AG10803 (cell line): Measurements from ENCODE around the gene CA10.

Source experiments
- DNase-seq: peaks from one replicate; pipeline ENCODE4 v3.0.0; 2010; ENCODE audit warnings: low read depth
- H3K4me3 ChIP-seq: 2 replicates; pipeline ENCODE4 v1.5.1; 2011; ENCODE audit warnings: mild to moderate bottlenecking, low read length, control low read depth
- CTCF ChIP-seq: conservative IDR thresholded peaks from 2 replicates; pipeline ENCODE4 v1.5.1; 2011; ENCODE audit warnings: mild to moderate bottlenecking, low read length, control low read depth, inconsistent platforms

The CA10 gene

DNA sequence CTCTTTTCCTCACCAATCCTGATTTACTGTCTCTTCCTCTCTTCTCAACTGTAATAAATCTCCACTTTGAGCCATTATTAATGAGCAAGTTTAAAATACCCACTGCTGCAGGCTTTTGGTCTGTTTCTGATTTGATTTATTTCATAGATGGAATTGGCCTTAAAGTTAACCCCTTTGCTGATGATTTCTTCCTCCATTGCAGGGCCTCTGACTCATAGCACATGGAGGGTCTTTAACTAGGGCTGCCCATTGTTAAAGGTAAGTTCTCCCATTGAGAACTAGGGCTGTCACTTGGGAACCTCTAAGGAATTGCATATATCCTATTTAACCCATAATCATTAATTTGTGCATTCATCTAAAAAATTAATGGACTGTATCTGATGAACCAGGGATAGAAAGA, 221.2 kb downstream of the CA10 start:
- H3K4me3 ChIP-seq = no peak overlapping the region
- no peak for TF ChIP-seq CTCF
- DNase-seq = no peak

DNA sequence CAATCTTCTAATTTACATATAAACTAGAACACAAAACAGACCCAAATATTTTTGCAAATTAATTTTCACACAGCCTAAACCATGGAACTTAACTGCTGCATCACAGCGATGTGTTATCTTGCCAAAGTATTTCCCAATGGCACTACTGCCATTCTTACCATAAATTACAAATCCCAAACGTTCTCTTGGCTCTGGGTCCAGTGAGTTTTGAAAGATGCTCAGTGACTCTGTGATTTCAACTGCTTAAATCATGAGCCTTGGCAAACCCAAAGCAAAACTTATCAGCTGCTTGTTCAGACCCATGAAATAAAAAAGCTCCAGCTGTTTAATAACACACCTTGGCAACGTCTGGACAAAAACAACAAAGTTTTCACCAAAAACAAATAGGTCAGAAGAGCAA, 223.0 kb downstream of the CA10 start:
- no peak for DNase-seq
- no peak overlapping the region for H3K4me3 ChIP-seq
- TF ChIP-seq CTCF = no peak

GRCh38 chr17:51933647-51934046, 224.9 kb downstream of the CA10 start:
- no peak for TF ChIP-seq CTCF
- H3K4me3 ChIP-seq = no peak overlapping the region
- DNase-seq = no peak

DNA sequence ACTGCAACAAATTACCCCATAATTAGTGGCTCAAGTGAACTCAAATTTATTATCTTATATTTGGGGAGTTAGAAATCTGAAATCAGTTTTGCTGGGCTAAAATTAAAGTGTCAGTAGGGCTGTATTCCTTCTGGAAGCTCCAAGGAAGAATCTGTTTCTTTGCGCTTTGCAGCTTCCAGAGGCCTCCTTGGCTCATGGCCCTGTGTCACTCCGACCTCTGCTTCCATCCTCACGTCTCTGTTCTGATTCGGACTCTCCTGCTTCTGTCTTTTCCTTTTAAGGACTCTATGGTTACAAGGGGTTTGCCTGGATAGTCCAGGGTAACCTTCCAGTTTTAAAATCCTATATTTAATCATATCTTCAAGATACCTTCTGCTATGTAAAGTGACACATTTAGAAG, 232.1 kb downstream of the CA10 start:
- no peak overlapping the region for H3K4me3 ChIP-seq
- TF ChIP-seq CTCF = no peak
- DNase-seq = no peak

GRCh38 chr17:51921500-51921899, 237.0 kb downstream of the CA10 start:
- TF ChIP-seq CTCF = no peak
- no peak overlapping the region for H3K4me3 ChIP-seq
- no peak for DNase-seq

DNA sequence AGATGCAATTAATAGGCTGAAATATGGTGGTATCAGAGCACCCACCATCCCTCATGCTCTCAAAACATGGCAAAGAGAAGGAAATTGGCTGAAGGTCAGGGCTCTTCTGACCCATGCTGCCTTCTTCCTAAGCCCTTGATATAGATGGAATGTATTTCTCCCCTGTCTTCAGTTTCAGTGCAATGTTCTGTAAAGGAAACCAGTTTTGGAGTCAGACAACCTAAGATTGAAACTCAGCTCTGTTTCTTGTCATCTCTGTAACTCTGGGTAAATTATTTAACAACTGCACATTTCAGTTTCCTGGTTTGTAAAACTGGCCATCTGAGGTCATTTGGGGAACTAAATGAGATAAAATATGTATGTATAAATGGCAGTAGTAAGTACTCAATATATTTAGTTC, 243.9 kb downstream of the CA10 start:
- DNase-seq = no peak
- no peak for TF ChIP-seq CTCF
- H3K4me3 ChIP-seq = no peak overlapping the region

DNA sequence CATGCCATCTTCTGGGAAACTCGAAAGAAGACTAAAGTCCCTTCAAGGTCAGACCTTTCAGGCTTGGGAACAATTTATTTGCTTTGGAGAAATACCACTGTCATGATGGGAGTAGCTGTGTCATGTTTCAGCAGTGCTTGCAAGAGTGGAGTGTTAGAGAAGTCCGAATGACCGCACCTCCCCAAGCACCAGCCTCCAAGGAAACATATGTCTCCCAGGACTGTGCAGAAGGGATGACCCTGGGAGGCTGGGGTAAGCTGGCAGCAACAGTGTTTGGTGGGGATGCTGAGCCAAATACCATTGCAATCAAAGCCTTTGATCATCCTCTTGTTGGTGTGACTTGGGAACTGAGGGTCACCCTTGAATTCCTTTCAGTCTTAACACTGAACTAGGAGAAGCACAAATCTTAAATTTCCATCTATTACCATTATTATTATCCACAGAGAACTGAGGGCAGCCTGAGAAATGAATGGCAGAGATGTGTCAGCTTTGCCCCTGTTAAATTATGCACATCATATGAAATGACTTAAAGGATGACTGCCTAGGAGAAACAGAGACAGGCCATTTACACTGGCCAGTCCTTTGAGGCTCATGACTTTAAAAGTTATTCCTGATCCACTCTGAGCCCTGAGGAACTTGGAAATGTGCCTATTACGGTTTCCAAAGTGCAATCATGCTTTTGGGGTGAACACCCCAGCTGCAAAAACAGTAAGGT, 244.9 kb downstream of the CA10 start:
- H3K4me3 ChIP-seq = no peak overlapping the region
- DNase-seq = no peak
- TF ChIP-seq CTCF = no peak
